ENCODE data around the gene THSD4.

The THSD4 gene

GRCh38 chr15:71679223-71679792 lies 564.0 kb downstream of the THSD4 start:
- TF ChIP-seq CTCF (IDR thresholded peaks at IDR 0.05; ENCODE audit: low read length, missing control alignments), result no peak
- no peak for DNase-seq (ENCODE audit: low read depth)
- H3K4me3 ChIP-seq (replicated peaks; ENCODE audit: low read depth, low read length), result no peak overlapping the region

- no peak for TF ChIP-seq CTCF (IDR thresholded peaks at IDR 0.05; ENCODE audit: low read length, missing control alignments)
- no peak overlapping the region for H3K4me3 ChIP-seq (replicated peaks; ENCODE audit: low read depth, low read length)
- peak; percentile 45 for DNase-seq (ENCODE audit: low read depth)
Measured at GRCh38 chr15:71679793-71680353, 564.6 kb downstream of the THSD4 start.

GRCh38 chr15:71682001-71682400 lies 566.7 kb downstream of the THSD4 start:
- no peak for DNase-seq (ENCODE audit: low read depth)
- TF ChIP-seq CTCF (IDR thresholded peaks at IDR 0.05; ENCODE audit: low read length, missing control alignments), result no peak
- H3K4me3 ChIP-seq (replicated peaks; ENCODE audit: low read depth, low read length), result no peak overlapping the region

- DNase-seq (ENCODE audit: low read depth), result peak; percentile 11
- H3K4me3 ChIP-seq (replicated peaks; ENCODE audit: low read depth, low read length), result no peak overlapping the region
- TF ChIP-seq CTCF (IDR thresholded peaks at IDR 0.05; ENCODE audit: low read length, missing control alignments), result no peak
Measured at GRCh38 chr15:71683411-71684274, 568.4 kb downstream of the THSD4 start.

GRCh38 chr15:71685420-71685993 lies 570.2 kb downstream of the THSD4 start:
- no peak overlapping the region for H3K4me3 ChIP-seq (replicated peaks; ENCODE audit: low read depth, low read length)
- no peak for DNase-seq (ENCODE audit: low read depth)
- TF ChIP-seq CTCF (IDR thresholded peaks at IDR 0.05; ENCODE audit: low read length, missing control alignments), result no peak

- TF ChIP-seq CTCF (IDR thresholded peaks at IDR 0.05; ENCODE audit: low read length, missing control alignments), result no peak
- H3K4me3 ChIP-seq (replicated peaks; ENCODE audit: low read depth, low read length), result no peak overlapping the region
- DNase-seq (ENCODE audit: low read depth), result no peak
Measured at GRCh38 chr15:71686221-71687050, 571.2 kb downstream of the THSD4 start.

Data from fibroblast of pulmonary artery (primary cell).